ENCODE results near the gene CNN2.

DNA sequence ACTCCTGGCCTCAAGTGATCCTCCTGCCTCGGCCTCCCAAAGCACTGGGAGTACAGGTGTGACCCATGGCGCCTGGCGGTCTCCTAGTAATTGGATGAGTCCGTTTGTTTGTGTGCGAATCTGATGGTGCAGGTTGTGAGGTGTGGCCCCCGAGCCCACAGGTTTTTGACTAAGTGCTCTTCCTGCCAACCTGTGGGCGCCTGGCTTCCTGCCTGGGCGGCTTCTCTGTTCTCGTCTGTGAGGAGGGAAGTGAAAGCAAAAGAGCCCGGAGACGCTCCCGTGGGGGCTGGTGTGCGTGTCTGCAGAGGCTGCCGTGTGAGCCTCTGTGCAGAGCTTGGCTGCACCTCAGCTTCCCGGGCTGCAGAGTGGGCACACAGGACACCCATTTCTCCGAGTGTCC, 50.5 kb downstream of the CNN2 start:
- TF ChIP-seq KDM5A (IDR thresholded peaks at IDR 0.05) (no peak), MAFK (IDR thresholded peaks at IDR 0.05; ENCODE audit: partially characterized antibody) (no peak), EHMT2 (IDR thresholded peaks at IDR 0.05; ENCODE audit: low read depth) (no peak)
